Mucosa of gallbladder (tissue), 1 donor: ENCODE results near the gene HSD17B14. TPM values are rescaled to one million over a fixed set of nuclear protein-coding genes. Genes with fewer than 3 reads are reported as not detected.
A peak's percentile ranks its signal among the peaks of the same experiment; 100 is the strongest.
"Not testable (repeated sequence)": the region's sequence is repeated elsewhere in the genome, so short reads cannot be mapped to it uniquely, and the experiment has no call there.

Experiments used
- DNase-seq: peaks from one replicate; pipeline ENCODE4 v3.0.0-alpha.2; 2020; ENCODE audit warnings: low spot score
- total RNA-seq: library from RNA; stranded (reverse); gene quantifications from one replicate; pipeline ENCODE4 v1.2.1, GENCODE V29; 2021
- donor health status: DM: no; HTN: no; CAD: no.

HSD17B14 gene
- total RNA-seq, 1 donor from 2014 or later, result 10.6 TPM

DNA sequence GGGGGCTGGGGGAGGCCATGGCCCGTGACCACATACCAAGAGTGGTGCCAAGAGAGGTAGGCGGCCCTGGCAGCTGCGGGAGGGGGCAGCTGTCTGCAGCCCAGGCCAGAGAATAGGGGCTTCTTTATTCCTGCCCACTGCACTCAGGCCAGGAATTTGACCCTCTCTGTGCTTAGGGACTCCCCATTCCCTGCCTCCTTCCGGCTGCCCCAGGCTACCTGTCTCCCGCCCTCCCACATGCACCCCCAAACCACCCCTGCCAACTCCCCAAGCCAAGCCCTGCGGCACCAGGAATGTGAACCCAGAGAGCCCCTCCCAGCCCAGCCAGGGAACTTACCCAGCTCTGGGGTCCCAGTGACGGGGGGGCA is 31.4 kb upstream of the HSD17B14 start:
- DNase-seq, result no peak

DNA sequence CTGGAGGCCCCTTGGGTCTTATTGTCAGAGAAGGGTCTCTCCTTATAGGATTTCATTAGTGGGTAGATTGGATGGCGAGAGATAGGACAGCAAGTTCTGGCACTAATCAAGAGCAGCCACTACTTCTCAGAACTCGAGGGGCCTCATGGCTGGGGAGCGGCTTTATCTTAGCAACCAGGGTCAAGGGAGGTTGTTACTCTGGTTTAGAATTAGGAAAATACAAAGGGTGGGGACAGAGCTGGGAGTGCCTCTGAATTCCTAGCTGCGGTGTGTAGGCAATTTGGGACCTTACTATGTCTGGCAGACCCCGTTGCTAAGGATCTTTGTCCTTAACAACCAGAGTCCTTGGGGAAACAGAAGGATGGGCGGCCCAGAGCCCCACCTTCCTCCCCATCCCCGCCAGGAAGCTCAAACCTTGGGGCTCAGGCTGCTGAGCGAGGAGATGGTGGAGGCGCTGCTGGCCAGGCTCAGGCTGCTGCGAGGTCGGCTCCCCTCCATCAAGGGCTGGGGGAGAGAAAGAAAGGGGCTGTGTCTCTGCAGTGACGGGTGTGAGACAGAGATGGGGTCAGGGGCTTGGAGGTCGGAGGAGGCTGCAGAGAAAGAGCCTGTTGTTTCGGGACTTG is 30.9 kb upstream of the HSD17B14 start:
- DNase-seq, result no peak

DNA sequence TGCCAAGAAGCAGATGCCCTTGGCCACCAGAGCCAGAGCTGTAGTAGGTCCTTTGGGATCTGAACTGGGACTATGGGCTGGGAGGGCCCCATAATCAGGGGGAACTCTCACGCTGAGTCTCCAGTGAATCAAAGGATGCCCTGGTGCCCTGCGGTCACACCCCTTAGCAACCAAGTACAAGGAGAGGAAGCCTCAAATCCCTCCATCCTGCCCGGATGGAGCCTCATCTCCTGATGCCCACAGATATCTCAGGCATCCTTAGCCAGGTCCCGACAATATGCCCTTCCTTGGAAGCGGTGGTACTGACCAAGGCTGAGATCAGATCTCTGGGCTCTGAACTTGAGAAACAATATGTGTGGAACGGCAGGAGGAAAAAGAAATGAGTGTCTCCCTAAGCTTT is 30.4 kb upstream of the HSD17B14 start:
- no peak for DNase-seq

DNA sequence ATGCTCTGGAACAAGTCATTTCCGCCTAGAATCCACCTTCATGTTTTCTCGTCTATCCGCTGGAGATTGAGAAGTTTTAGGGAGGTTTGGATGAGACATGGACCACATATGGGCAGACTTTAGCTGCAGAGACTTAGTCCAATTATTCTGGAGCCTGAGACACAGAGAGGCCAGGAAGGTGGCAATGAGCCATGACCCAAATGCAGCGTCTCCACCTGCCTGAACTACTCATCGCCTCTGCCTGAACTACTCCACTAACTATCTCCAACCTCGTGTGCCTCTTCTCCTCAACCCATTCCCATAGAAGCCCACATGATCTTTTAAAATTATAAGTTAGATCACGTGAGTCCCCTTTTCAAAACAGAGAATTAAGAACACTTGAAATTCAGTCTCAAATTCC is 26.5 kb upstream of the HSD17B14 start:
- DNase-seq, result no peak

DNA sequence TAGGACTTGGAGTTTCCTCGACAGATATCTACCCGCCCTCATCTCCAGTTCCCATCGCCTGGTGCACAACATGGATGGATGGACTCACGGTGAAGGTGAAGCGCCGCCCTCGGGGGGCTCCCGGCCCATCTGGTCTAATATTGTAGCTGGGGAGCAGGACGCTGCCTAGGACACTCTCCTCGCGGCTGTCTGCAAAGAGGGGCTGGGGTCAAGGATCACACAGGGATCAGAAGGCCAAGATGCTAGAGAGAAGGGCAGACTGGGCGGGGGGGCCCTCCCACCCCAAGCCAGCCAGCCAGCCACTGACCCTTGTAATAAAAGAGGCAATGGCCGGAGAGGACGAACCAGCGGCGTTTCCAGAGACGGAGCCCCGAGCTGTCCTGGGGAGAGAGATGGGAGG is 25.0 kb upstream of the HSD17B14 start:
- no peak for DNase-seq

DNA sequence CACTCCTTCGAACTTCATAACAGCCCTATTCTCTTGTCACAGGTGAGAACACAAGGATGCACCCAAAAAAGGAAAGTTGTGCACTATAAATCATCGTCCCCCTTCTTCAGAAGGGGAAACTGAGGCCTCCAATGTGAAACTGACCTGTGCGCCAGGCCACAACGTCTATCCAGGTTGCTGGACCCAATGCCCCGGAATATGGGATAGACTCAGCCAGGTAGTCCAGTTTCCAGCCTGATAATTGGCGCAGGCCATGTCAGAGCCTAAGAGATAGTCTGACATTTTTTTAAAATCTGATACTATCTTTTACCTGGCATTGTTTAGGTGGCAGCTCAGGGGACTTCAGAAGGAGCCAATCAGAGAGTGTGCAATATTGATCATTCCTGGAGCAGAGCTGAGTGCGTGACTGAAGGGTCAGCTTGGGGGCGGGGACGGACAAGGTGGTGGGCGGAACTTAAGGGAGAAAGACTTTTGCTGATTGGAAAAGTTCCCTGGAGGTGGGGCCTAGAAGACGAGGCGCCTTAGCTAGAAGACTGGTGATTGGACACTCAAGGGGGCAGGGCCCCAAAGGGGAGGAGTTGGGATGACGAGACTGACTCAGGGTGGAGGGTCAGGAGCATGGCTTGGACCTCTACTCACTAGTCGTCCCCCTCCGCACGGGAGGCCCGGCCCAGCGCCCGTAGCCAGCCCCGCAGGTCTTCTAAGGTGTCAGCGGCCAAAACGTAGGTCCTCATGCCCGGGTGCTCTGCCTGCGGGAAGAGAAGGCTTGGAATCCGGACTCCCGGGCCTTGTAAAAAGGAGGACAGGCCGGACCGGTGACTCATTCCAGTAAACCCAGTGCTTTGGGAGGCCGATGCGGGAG is 23.7 kb upstream of the HSD17B14 start:
- DNase-seq, result peak; percentile 92

DNA sequence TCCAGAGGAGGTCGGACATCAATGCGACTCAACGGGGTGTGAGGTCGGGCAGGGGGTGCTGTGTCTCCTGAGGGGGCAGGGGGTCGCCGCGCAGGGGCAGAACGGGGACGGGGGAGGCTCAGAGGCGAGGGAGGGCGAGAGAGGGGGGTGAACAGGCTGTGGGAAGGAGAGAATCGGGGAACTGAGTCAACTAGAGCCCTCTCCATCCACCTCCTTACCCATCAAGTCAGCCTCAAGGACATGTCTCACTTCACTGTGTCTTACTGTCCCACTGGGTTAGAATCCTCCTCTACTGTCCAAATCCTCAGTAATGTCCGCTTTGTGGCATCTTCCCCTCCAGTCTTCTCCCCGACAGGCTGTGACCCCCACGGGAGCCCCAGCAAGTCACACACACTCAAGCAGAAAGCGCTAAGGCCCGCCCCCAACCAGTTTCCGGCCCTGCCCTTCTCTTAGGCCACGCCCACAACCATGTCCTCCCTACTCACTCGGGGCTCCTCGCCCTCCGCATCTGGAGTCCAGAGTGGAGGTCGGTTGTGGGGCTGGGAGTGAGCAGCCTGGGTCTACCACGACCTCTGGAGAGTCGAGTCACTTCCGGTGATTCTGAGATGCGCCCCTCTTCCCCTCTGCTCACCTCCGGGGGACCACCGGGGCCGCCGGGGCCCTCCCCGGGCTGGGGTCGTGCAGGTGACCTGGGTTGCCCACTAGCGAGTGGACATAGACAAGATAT is 22.9 kb upstream of the HSD17B14 start:
- DNase-seq, result peak; percentile 73

DNA sequence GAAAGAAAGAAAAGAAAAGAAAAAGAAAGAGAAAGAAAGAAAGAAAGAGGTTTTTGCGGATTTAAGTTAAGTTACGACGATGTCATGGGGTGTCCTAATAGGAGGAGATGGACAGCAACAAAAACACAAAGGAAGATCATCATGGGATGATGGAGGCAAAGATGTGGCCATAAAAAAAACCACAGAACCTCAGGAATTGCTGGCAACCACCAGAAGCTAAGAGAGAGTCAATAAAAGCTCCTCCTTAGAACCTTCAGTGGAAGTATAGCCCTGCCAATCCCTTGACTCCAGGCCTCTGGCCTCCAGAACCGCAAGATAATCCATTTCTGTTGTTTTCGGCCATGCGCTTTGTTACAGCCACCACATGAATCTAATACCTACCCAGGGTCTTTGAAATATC is 20.6 kb upstream of the HSD17B14 start:
- DNase-seq, result no peak

DNA sequence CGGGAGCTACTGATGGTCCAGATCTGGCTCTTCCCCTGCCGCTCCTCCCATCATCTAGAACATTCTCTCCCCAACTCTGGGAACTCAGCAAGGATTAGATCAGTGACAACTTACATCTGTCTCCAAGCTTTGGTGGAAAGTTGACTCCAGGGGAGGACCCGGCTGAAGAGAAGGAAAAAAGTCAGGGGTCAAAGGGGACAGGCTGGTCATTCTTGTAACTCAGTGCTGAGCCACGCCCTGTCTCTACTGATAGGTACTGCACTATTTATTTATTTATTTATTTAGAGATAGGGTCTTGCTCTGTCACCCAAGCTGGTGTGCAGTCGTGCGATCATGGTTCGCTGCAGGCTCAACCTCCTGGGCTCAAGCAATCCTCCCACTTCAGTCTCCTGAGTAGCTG is 17.8 kb upstream of the HSD17B14 start:
- DNase-seq, result no peak

DNA sequence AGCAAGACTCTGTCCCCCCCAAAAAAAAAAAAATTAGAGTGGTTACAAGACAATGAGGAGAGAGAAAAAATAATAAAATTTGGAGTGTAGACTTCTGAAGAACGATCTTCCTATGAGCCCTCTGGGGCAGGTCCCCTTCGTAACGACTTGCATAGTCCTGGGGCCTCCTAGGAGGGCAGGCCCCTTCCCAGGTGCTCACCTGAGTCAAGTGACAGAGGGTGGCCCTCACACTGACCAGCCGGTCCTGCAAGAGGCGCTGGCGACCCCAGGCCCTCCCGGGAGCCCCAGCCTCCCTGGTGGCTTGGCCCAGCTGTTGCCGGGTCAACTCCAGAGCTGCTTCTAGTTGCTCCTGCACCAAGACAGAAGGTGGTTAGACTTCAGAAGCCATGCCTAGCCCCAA is 17.2 kb upstream of the HSD17B14 start:
- DNase-seq, result no peak

DNA sequence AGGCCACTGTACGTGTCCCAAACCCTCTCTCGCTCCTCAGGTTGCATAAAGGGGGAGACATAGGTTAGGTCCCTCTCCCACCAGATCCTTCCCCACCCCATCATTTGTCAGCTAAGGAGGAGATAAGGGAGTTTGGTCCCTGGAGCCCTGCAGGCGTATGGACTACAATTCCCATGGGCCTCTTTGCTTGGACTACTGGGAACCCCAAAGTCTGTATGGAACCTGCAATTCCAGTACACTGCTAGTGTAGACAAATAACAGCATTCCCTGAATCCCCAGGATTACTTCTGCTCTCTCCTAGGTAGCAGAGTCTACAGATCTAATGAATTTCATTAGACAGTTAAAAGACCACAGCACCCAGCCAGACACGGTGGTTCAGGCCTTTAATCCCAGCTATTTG is 16.0 kb upstream of the HSD17B14 start:
- DNase-seq, result no peak

DNA sequence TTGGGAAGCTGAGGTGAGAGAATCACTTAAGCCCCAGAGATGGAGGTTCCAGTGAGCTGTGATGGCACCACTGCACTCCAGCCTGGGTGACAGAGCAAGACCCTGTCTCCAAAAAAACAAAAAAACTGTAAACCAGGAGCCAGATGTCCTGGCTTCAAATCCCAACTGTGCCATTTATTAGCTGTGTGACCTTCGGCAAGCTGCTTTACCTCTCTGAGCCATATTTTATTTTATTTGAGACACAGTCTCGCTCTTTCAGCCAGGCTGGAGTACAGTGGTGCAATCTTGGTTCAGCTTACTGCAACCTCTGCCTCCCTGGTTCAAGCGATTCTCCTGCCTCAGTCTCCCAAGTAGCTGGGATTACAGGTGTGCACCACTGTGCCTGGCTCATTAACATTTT is 10.4 kb upstream of the HSD17B14 start:
- not testable (repeated sequence) for DNase-seq

DNA sequence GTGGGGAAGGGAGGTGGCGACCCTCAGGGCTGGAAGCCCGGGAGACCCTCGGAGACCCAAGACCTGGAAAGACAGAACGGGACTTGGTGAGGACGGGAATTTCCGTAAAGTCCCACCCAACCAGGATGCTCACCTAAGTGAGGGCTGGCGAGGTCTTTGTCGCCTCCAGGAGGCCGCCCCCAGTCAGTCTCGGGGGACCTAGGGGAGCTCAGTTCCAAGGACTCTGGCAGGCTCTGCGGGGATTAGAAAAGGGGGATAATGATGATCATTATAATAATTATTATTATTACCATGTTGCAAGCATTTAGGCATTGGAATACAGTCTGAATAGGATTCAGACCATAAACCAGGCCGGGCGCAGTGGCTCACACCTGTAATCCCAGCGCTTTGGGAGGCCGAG is 9.1 kb upstream of the HSD17B14 start:
- DNase-seq, result no peak

DNA sequence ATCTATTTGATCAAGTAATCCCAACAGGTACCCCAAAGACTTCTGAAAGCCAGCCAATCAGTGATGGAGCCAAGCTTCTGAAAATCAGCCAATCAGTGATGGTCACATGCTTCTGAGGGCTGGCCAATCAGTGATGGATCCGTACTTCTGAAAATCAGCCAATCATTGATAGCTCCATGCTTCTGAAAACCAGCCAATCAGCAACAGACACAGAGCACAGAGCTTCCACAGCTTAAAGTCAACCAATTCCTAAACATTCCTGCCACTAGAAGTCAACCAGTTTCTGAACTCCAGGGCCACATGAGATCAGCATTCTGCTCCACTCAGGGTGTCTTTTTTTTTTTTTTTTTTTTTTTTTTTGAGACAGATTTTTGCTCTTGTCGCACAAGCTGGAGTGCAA is 8.2 kb upstream of the HSD17B14 start:
- DNase-seq, result no peak

DNA sequence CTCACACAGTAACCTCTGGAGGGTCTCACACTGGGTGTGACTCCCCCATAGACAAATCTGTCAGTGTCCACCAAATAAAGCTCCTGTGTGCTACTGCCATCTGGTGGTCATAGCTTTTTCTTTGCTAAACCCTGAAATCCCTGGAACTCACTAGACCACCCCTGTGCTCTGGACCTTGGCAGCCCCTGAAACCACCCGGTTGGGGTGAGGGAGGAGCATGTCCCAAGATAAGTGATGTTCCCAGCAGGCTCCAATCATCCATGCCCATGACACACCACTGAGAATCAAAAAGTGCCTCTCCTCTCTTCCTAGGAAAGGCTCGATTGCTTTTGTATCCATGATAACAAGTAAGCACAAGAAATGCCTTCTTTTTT is 6.5 kb upstream of the HSD17B14 start:
- DNase-seq, result peak; percentile 44

DNA sequence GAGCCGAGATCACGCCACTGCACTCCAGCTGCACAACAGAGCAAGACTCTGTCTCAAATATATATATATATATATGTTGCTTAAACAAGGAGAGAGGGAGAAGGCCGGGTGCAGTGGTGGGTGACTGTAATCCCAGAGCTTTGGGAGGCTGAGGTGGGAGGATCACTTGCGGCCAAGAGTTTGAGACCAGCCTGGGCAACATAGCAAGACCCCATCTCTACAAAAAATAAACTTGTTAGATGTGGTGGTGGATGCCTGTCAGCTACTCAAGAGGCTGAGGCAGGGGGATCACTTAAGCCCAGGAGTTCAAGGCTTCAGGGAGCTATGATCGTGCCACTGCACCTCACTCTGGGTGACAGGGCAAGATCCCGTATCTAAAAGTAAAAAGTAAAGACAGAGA is 5.3 kb upstream of the HSD17B14 start:
- no peak for DNase-seq

DNA sequence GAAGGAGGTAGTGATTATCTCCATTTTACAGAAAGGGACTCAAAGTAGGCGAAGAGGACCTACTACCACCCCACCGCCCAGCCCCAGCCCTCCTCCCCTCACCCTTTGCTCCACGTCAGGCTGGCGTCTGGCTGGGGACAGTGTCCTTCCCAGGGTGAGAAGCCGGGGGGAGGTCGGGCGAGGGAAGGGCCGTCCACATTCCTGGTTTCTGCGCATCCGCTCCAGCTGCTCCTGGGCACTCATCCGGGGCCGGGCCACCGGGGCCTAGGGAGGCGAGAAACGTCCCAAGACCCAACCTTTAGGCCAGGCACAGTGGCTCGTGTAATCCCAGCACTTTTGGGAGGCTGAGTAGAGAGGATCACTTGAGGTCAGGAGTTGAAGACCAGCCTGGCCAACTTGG is 4.8 kb upstream of the HSD17B14 start:
- DNase-seq, result no peak

DNA sequence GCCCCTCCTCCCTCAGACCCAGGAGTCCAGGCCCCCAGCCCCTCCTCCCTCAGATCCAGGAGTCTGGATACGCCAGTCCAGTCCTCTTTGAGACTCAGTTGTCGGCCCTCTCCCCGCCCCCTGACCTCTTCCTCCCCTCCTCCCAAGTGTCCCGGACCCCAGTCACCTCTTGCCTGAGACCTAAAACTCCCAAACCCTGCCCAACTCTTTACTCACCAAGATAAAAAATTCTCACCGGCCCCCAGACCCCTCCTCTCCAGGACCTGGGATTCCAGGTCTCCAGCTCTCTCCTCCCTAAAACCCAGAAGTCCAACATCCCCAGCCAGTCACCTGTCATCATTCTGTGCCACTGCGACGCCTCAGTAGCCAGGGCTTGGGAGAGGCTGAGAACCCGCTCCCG is 1.4 kb upstream of the HSD17B14 start:
- DNase-seq, result no peak

DNA sequence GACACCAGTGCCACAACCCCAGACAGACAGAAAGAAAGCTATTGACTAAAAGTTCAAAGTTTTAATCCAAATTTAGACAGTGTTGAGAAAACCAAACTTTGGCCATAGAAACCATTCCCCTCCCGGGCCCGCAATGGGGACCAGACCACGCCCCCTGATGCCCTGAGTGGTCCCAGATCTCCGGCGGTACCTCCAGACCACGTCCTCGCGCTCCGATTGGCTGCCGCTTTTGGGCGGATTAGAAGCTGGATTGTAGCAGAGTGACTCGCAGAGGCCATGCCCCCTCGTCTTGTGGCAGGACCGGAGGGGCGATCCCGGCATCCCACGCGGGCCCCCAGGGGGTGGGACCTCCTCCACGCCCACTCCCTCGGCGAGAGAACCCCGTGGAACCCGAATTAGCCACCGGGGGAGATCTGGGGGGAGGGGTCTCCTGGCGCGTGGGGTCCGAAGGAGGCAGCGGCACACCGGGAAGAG is 797 bp upstream of the HSD17B14 start:
- DNase-seq, result peak; percentile 84

DNA sequence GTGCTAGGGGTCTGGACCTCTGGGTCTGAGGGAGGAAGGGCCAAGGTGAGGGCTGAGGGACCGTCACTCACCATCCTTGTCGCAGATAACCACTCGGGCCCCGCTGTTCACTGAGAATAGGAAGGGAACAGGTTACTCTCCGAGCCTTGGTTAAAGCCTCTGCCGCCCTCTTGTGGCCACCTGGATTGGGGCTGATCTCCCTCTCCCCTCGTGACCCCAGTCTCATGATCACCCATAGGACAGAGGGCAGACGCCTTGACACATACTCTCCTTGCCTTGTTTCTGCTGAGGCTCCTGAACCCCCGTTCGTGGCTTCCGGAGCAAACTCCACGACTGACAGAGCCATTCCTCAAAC is 580 bp downstream of the HSD17B14 start:
- DNase-seq, result peak; percentile 95

DNA sequence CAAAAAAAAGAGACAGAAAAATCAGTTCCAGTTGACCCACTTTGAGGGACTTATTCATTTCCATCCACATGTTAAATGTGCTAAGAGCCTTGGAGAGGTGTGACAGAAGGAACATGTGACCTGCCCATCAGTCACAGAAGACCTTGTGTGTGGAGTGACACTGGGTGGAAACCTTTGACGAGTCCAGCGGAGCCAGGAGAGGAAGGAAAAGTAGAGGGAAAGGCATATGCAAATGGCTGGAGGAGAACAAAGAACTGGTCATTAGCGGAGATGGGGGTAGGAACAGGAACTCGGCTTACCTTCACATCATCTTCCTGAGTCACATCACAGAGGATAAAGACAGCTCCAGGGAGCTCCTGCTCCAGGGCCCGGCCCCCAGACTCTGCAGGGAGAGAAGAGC is 2.3 kb downstream of the HSD17B14 start:
- no peak for DNase-seq

DNA sequence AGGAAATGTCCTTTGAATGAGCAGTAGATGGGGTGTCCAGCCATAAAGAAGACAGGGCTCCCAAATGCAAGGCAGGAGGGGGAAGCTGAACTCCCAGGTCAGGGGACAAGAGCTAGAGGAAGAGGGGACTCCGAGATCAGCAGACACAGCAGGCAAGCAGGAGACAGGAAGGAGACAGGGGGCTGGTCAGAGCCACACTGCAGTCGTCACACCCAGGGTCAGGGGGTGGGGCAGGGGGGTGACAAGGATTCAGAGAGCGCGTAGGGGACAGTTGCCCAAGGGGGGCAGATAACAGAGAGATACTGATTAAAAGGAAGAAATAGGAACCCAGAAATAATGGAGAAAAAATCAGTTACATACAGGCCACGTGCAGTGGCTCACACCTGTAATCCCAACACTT is 3.2 kb downstream of the HSD17B14 start:
- DNase-seq, result no peak

DNA sequence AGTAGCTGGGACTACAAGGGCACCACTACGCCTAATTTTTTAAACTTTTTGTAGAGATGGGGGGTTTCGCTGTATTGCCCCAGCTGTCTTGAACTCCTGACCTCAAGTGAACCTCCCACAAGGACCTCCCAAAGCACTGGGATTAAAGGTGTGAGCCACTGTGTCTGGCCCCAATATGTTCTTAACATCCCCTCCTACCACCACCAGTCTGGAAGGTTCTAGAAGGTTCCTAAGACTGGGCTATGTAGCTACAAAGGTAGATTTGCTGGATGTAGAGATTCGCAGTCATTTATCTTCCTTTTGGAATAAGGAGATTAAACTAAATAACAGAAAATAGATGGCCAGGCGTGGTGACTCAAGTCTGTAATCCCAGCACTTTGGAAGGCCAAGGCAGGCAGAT is 5.3 kb downstream of the HSD17B14 start:
- no peak for DNase-seq
